HuH-7 (cell line): ENCODE results near the gene LRRC8D.
"Not testable (repeated sequence)": the region's sequence is repeated elsewhere in the genome, so short reads cannot be mapped to it uniquely, and the experiment has no call there.

Experiments
- DNase-seq: peaks from one replicate; pipeline ENCODE4 v3.0.0; 2011; ENCODE audit warnings: low spot score

LRRC8D gene

DNA sequence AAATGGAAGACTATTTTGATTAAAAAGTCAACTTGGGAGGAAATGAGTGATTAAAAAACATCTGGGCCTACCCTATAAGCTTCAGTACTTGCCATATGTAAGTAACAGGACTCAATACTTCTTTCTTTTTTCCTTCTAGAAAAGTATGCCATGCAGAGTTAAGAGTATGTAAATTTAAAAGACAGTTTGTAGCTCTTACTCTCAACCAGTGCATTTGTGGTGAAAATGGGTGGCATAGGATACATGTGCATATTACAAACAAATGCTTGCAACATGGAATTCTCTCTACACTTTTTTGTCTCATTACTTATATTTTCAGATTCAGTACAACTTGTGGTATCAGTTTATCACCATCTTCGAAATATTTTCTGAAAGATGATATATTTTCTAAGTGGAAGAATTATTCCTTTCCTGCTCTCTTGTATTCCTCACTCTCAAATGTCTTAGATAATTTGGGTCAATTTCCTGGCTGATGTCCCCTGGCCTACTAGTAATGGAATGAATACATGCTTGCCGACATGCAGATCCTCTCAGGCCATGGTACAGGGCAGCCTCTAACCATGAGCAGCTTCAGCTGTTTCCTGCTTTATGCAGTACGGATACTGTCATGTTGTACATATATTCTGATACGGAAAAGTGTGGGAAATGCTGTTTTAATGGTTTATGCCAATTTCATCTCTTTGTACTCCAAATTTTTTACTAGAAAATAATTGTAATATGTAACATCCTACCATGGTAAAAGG lies 92.7 kb downstream of the LRRC8D start:
- no peak for DNase-seq

DNA sequence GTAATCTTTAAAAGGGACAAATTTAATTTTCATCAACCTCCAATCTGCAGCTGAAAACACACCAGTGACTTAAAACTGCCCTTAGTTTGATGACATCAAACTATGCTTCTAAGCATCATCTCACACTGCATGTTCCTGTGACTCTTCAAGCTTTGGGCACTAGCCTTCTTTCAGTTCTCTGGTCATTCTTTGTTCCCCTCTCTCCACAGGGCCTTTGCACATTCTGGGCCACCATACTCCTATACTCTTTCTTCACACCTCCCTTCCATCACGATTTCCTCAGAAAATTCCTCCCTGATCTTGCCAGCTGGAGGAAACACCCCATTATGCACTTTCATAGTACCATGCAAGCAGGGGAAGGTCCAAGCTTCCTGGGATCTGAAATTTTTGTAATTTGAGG lies 96.5 kb downstream of the LRRC8D start:
- no peak for DNase-seq

DNA sequence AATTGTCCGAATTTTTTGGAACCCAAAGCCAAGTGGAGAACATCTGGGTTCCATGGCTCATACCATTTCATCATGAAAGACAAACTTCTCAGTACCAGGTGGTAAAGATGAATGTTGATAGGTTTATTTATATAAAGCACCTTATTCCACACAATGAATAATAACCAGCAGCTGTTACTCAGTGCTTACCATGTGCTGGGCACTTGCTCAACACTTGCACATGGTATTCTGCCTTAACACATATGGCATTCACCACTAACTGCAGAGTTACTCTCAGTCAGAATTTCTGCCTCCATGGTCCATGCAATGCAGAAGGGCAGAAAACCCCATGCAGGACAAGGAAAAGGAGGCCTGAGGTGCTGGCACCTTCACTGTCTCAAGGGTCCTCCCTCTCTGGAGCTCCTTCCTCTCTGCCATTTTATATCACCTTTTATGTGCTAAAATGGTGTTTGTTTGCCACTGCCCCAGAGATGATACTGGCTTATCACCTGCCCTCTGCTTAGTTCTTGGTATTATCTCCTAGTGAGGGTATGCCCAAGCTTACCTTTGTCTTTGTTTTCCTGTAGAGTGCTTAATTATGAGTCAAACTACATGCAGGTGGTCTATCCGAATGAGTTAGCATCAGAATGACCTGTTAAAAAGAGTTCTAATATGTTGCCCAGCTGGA lies 97.4 kb downstream of the LRRC8D start:
- DNase-seq: no peak

DNA sequence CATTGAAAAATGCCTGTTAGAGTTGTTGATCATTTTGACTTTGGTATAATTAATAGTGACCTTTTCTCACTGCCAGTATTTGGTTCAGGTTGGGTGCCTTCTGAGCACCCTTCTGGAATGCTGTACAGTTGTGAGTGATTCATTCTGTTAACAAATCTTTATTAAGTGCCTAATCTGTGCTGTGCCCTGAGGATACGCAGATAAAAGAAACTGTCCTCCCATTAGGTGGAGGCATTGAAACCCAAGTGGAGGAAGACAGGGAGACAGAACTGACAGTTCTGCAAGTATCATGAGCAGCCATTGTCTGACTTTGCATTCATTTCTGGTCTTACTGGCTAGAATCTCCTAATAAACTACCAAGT lies 97.9 kb downstream of the LRRC8D start:
- DNase-seq: no peak

DNA sequence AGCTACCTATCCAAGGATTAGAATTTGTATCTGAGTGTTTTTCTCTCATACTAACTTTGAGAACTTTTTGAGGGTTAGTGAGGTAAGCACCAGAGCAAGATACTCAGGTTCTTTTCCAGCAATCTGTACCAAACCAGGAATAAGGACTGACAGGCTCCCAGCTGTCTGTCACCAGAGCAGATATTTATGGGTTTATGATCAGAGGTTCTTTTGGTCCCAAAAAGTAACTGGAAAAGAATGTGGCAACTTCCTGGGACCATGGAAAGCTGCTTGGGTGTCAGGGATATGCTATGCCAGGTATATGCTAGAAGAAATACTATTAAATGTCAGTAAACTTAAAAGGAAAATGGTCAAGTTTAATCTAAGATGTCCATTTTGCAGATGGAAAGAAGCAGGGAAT lies 98.3 kb downstream of the LRRC8D start:
- DNase-seq: no peak

DNA sequence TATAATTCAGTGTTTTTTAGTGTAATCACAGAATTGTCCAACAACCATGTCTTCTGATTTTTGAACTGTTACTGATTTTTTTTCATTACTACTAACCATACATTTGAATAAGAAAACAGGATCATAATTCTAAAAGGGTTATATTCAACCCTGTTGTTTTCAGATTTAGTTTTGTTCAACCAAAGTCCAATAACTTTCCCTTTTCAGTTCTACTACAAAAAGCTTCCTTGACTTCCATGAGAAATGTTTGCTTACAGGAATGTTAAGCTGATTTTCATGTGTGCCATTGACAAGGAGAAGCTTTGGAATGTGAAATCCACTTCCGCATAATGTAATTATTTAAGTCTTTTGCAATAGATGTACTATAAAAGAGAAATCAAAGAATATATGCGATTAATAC lies 102.1 kb downstream of the LRRC8D start:
- no peak for DNase-seq

DNA sequence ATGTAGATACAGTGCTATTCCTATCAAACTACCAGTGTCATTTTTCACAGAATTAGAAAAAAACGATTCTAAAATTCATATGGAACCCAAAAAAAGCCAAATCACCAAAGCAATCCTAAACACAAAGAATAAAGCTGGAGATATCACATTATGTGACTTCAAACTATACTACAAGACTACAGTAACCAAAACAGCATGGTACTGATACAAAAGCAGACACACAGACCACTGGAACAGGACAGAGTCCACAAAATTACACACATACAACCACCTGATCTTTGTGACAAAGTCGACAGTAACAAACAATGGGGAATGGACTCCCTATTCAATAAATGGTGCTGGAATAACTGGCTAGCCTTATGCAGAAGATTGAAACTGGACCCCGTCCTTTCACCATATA lies 102.7 kb downstream of the LRRC8D start:
- DNase-seq: no peak

DNA sequence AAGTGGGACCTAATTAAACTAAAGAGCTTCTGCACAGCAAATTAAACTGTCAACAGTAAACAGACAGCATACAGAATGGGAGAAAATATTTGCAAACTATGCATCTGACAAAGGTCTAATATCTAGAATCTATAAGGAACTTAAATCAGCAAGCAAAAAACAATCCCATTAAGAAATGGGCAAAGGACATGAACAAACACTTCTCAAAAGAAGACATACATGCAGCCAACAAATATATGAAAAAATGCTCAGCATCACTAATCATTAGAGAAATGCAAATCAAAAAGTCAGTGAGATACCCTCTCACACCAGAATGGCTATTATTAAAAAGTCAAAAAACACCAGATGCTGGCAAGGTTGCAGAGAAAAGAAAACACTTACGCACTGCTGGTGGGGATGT lies 103.2 kb downstream of the LRRC8D start:
- not testable (repeated sequence) for DNase-seq

DNA sequence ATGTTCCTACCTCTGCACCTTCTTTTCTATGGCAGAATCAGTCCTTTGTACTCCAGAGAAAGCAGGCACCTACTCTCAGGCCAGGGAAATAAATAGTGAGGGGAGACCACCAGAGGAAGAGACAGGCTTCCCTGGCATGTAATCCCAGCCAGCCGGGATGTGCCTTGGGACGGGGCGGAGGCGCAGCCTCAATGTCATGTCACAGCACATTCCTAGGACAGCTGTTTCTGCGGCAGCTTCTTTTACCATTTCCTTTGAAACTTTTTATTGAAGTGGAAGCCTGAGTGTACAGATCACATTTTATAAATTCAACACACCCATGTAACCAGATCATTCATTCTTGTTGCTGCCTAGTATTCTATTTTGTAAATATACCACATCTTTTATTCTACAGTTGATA lies 106.2 kb downstream of the LRRC8D start:
- no peak for DNase-seq

DNA sequence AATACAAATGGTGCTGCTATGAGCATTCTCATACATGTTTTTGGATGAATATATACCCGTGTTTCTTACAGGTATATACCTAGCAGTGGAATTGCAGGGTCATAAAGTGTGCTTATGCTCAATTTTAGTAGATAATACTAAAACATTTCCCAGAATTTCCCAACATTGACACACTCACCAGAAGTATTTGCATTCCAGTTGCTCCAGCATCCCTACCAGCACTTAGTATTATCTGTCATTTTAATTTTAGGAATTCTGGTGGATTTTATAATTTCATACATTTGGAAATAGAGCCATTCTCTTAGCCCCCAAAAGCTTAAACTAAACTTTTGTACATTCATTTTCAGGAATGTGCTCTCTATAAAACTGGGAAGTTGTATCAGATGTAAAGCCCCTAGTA lies 106.6 kb downstream of the LRRC8D start:
- DNase-seq: no peak

DNA sequence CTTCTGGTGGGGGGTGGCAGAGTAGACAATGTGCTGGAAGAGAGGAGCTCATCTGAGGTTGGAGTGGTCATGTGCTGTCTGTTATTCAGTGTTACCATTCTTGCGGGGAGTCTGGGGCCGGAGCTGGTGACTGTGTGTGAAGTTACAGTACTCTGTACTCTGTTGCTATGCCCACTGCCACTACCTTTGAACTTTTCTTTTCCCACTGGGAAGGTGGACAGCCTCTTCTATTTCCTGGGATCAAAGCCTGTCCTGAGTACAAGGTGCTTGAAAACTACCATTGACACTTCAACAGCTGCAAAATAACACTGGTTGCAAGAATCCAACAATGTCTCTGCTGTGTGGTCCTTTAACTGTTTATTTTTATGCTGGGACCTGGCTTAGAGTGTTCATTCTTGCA lies 107.7 kb downstream of the LRRC8D start:
- no peak for DNase-seq

DNA sequence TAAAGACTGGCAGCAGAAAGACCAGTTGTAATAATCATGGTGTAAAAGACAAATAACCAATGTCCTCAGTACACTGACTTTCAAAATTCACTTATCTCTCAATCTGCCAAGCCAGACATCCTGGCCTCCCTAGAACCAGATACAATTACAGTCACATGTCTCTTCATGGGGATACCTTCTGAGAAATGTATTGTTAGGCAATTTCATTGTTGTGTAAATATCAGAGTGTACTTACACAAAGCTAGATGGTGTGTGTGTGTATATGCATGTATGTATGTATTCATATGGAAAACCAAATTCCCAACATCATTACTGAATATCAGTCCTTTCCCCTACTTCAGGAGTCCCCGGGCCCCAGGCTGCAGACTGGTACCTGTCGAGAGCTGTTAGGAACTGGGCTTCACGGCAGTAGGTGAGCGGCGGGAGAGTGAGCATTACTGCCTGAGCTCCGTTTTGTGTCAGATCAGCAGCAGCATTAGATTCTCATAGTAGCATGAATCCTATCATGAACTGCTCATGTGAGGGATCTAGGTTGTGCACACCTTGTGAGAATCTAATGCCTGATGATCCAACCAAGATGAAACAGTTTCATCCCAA lies 108.7 kb downstream of the LRRC8D start:
- DNase-seq: no peak

DNA sequence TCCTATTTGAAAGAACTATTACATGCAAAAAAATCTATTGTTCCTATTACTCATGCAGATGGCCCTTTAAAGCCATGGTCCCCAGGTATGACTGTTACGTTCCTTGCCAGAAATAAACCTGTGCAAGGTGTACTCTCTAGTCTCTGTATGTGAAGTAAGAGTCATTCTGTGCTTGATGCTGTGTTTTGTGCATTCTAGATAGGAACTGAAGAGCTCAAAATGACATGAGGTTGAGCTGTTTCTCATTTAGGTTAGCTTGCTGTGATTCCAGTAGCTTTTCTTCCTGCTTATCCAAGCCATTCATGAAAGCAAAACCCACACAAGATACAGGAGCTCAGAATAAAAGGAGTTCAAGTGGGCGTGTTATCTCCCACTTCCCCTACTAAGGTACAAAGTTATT lies 109.7 kb downstream of the LRRC8D start:
- DNase-seq: no peak

DNA sequence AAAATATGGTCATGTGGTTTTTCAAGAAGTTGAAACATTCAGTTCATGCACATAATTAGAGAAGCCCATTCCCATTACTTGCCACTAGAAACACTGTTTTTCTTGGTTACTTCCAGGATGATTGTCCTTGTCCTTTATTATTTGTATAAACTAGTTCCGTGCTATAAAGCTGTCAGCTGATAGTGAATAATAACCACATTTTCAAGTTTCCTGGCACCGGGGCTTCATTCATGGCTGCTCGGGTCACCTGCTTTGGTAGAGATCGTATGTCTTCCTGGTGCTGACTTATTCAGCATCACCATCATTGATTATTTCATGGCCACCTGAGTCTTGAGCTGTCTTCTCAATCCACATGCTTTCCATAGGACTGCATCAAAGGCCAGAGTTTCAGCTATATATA lies 111.1 kb downstream of the LRRC8D start:
- DNase-seq: no peak

DNA sequence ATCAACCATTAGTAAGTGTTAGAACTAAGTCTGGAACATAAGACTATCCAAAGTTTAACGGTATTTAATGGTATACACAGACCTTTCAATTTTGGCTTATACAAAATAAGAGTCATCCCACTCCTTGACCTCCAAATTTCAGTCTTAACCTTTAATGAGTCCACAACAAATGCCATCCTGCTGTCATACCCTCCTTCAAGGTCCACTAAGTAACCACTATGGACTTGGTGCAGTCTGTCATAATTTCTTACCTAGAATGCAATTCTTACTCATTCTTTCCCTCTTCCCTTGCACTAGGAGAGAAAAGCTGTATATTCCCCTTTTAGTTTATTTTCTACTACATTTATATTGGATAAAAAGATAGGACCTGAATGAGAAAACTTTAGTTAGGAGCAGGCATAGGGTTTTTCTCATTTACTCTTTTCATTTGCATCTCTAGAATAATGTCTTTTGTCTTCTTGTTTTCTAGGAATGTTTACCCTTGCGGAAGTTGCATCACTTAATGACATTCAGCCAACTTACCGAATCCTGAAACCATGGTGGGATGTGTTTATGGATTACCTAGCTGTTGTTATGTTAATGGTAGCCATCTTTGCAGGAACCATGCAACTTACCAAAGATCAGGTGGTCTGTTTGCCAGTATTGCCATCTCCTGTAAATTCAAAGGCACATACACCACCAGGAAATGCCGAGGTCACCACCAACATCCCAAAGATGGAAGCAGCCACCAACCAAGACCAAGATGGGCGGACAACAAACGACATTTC lies 111.9 kb downstream of the LRRC8D start:
- DNase-seq: no peak

DNA sequence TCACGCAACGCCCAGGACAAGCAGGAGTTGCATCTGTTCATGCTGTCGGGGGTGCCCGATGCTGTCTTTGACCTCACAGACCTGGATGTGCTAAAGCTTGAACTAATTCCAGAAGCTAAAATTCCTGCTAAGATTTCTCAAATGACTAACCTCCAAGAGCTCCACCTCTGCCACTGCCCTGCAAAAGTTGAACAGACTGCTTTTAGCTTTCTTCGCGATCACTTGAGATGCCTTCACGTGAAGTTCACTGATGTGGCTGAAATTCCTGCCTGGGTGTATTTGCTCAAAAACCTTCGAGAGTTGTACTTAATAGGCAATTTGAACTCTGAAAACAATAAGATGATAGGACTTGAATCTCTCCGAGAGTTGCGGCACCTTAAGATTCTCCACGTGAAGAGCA lies 113.6 kb downstream of the LRRC8D start:
- no peak for DNase-seq

DNA sequence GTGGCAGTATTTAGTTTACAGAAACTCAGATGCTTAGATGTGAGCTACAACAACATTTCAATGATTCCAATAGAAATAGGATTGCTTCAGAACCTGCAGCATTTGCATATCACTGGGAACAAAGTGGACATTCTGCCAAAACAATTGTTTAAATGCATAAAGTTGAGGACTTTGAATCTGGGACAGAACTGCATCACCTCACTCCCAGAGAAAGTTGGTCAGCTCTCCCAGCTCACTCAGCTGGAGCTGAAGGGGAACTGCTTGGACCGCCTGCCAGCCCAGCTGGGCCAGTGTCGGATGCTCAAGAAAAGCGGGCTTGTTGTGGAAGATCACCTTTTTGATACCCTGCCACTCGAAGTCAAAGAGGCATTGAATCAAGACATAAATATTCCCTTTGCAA lies 114.4 kb downstream of the LRRC8D start:
- no peak for DNase-seq

DNA sequence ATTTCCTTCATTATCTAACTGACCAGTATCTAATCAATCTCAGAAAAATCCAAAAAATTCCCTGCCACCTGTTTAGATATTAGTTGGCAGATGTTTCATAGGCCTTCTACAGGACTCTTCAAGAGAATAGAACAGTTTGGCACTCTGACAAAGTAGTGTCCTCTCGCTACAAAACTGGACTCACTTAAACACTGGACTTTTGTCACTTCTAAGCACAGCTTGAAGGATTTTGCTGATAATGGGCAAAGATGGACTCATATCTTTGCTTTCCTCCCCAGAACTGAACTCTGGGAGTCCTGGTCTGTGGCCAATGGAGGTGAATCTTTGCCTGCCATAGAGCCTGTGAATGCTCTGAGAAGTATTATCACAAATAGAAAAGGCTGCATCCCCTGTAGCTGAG lies 115.9 kb downstream of the LRRC8D start:
- DNase-seq: no peak

DNA sequence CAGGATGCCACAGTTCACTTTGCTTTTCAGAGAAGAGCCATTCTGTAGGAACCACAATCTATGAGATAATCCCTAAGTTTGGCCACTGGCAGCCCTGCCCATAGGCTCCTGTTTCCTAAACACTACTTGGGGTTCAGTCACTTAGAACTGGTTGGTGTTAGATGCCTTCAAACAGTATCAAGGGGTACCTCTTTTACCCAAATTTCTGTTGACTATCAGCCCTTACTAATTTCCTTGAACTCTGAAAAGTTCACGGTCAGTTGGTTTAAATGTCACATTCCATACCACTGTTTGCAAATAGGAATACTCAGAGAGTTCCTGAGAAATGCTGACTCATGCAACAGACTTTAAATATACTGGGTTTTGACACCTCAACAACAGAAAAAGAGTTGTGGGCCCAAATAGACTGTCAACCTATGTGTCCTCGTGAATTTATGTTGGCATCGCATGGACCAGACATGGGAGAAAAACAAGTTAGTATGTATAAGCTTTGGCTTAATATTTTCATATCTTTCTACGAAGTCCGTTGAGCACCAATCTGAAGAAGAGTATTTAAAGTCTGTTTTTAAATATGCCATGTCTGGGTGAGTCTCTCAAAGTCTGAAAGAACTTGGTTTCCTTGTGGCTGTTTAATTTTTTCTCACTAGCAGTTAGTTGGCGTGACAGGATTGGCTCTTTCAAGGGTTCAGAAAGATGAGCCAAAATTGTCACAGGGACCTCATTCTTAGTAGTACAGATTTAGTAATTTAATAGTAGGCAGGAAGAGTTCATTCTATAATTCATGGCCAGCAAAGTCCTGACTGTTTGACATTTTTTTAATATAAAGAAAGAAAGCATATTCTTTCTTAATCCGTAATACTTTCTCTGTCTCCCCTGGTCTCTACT lies 117.6 kb downstream of the LRRC8D start:
- no peak for DNase-seq

DNA sequence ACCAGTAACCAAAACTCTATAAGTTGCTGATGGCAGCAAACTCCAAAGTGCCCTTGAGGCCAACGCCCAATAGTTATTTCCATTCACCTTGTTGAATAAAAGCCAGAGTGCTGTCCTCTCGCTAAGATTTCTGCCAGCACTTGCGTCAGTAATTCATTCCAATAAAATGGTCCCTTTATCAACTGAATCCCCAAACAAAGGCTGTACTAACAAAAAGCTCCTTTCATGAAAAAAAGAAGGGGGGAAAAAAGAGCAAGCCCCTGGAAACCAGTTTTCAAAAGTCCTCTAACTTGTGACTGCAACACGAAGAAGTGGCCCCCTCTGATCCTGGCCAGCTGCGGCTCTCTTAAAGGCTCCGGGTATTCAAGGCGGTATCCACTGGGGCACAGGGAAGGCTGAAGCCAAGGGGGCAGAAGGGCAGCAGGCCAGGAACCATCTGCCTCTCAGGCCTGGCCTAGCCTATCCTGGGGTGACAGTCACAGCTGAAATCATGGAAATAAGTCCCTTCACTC lies 118.3 kb downstream of the LRRC8D start:
- DNase-seq: no peak

DNA sequence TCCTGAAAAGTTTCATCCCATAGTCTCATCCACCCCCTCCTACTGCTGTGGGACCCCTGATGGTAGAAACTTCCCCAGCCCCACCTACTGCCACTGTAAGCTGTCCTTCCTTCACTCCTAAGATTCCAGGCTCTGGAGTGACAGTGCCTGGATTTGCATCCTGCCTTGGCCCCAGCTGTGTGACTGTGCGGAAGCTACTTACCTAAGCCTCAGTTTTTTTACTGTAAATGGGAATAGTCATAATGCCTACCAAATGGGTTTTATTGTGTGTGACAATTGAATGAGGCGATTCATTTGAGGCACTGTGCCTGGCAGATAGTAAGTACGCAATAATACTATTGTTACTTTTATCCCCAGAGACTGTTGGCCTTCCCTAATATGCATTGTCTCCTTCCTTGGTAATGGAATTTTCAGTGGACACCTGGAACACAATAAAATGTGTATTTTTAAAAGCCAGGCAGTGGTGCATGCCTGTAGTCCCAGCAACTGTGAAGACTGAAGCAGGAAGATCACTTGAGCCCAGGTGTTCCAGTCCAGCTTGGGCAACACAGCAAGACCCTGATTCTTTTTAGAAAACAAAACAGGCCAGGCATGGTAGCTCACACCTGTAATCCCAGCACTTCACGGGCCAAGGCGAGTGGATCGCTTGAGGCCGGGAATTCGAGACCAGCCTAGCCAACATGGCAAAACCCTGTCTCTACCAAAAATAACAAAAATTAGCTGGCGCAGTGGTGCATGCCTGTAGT lies 119.0 kb downstream of the LRRC8D start:
- DNase-seq: no peak
